HUES64 (cell line): Measurements from ENCODE around the gene C16orf96.

ENCODE experiments used
- H3K27ac ChIP-seq: 2 replicates; pipeline ENCODE4 v1.7.0; 2013; ENCODE audit warnings: low read depth, low read length, inconsistent platforms
- H3K27me3 ChIP-seq: 2 replicates; pipeline ENCODE4 v1.6.1; 2013; ENCODE audit warnings: mild to moderate bottlenecking, low read length; ENCODE audit not compliant: insufficient read depth
- H3K36me3 ChIP-seq: 2 replicates; pipeline ENCODE4 v1.6.1; 2013; ENCODE audit warnings: mild to moderate bottlenecking, low read length; ENCODE audit not compliant: insufficient read depth
- H3K4me1 ChIP-seq: 2 replicates; pipeline ENCODE4 v1.6.1; 2013; ENCODE audit warnings: mild to moderate bottlenecking, low read length, moderate library complexity; ENCODE audit not compliant: insufficient read depth
- H3K4me3 ChIP-seq: 2 replicates; pipeline ENCODE4 v1.5.1; 2013; ENCODE audit warnings: mild to moderate bottlenecking, low read length, moderate library complexity
- H3K9ac ChIP-seq: 2 replicates; pipeline ENCODE4 v1.6.1; 2013; ENCODE audit warnings: mild to moderate bottlenecking, low read depth, low read length
- H3K9me3 ChIP-seq: 2 replicates; pipeline ENCODE4 v1.6.1; 2013; ENCODE audit warnings: low read depth, low read length; ENCODE audit not compliant: insufficient read depth
- WGBS: fragments of 150-250, 120-280 bp; methylation state at CpG from one replicate; pipeline ENCODE4 v1.1.7; 2013; ENCODE audit warnings: missing lambda C conversion rate; 5-methylcytosine and 5-hydroxymethylcytosine counted together

The C16orf96 gene

GRCh38 chr16:4588961-4589360, 32.8 kb downstream of the C16orf96 start:
- Histone ChIP-seq H3K27ac (no peak overlapping the region), H3K4me3 (no peak overlapping the region), H3K4me1 (peaks cover 12% of the 10 kb centered on the region), H3K9ac (no peak overlapping the region), H3K27me3 (no peaks in the 10 kb centered on the region), H3K9me3 (peaks cover 8% of the 10 kb centered on the region; the same call in 1 of the 2 replicates), H3K36me3 (no peaks in the 10 kb centered on the region)
- 100% methylated on average over 6 of the region's 6 CpGs for WGBS

- H3K4me1 ChIP-seq = peaks cover 12% of the 10 kb centered on the region
- no peak overlapping the region for H3K27ac ChIP-seq
- H3K9me3 ChIP-seq = peaks cover 8% of the 10 kb centered on the region; the same call in 1 of the 2 replicates
- H3K4me3 ChIP-seq = no peak overlapping the region
- WGBS = 84% methylated on average over 4 of the region's 6 CpGs
- no peak overlapping the region for H3K9ac ChIP-seq
- no peaks in the 10 kb centered on the region for H3K36me3 ChIP-seq
- no peaks in the 10 kb centered on the region for H3K27me3 ChIP-seq
These were observed 35.1 kb downstream of the C16orf96 start for GRCh38 chr16:4591191-4591590.

DNA sequence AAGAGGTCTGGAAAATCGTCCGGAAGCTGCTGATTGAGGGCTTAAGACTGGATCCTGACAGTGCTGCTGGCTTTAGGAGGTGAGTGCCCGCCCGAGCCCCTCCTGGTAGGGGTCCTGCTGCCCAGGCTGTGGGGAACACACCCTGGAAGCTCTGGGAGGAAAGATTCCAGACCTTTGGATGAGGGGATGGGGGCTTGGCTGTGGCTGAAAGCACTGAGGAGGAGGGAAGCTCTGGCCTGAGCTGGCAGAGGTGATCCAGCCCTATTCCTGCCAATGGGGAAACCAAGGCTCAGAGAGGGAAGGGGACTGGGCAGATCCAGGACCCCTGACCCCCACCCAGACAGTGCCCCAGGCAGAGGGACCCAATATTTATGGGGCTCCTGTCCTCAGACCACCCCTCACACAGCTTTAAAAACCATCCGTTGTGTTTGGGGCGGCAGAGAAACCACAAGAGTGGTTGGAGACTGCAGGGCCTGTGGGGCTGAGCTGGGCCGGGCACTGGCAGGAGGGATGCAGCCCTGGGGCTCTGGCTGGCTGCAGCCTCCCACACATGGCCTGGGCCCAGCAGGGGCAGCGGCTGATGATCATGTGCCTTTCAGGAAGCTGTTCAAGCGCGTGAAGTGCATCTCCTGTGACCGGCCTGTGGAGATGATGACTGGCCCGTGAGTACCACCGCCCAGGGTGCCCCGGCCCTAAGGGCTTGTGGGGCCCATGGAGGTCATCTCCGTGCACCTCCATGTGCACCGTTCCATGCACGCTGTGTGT, 35.7 kb downstream of the C16orf96 start:
- Histone ChIP-seq H3K9ac (no peak overlapping the region), H3K9me3 (peaks cover 8% of the 10 kb centered on the region; the same call in 1 of the 2 replicates), H3K4me1 (peaks cover 12% of the 10 kb centered on the region), H3K36me3 (no peaks in the 10 kb centered on the region), H3K27me3 (no peaks in the 10 kb centered on the region), H3K4me3 (no peak overlapping the region), H3K27ac (no peak overlapping the region)
- WGBS = 94% methylated on average over 17 of the region's 17 CpGs

DNA sequence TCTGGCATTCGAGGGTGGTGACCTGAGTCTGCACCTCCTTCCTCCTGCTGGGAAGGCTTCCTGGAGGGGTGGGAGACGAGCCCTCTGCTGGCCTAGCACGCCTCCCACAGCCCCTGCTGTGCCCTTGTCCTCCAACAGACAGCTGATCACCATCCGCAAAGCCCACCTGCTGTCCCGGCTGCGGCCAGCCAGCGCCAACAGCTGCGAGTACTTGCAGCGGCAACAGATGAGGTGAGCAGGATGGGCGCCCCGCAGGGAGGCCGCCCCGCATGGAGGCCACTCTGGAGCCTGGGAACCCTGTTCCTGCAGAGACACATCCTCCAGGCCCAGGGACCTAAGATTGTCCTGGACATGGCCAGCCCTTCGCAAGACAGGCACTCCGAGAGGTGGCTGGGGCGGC, 36.9 kb downstream of the C16orf96 start:
- Histone ChIP-seq H3K4me3 (no peak overlapping the region), H3K9me3 (peaks cover 7% of the 10 kb centered on the region; the same call in 1 of the 2 replicates), H3K27me3 (no peaks in the 10 kb centered on the region), H3K36me3 (no peaks in the 10 kb centered on the region), H3K9ac (no peak overlapping the region), H3K4me1 (peaks cover 12% of the 10 kb centered on the region), H3K27ac (peak overlapping the region; percentile 3; the same call in 1 of the 2 replicates)
- WGBS = 19% methylated on average over 16 of the region's 16 CpGs

DNA sequence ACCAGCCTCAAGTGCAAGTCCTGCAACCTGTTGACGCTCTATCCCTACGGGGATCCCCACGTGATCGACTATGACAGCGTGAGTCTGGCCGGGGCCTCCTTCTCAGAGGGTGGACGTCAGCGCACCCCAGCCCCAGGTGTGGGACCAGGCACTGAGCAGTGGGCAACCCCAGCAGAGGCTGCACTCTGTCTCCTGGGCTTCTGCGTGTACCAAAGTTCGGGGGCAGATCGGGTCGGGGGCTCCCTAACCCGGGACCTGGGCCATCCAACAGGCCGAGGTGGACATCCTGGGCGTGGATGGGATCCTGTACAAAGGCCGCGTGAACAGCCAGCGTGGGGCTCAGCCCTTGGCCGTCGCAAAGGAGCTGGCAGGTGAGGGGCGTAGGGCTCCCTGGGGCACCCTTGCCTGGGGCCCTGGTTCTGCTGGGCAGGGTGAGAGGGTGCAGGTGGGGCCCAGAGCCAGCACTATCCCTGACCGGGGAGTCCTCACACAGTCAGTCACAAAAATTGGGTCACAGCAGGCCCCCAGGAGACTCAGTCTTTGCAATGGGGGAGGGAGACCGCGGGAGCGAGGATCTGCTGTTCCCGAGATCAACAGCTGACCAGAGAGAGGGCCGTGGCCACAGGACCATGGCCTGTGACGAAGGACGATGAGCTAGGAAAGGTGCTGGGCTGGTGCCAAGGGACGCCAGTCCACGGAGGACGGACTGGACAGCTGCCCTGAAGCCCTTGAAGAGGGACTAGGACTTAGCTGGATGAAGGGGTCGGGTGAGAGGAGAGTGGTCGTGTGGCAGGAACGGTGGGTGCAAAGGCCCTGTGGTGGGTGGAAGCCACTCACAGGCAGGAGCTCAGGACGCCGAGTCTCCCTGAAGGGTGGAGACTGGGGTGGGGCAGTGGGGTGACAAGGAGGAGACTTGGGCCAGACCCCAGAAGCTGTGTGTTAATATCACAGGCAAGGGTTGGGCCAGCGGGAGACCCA, 38.6 kb downstream of the C16orf96 start:
- Histone ChIP-seq H3K36me3 (no peaks in the 10 kb centered on the region), H3K27ac (no peak overlapping the region), H3K4me3 (no peak overlapping the region), H3K9me3 (no peaks in the 10 kb centered on the region), H3K27me3 (no peaks in the 10 kb centered on the region), H3K4me1 (peaks cover 12% of the 10 kb centered on the region), H3K9ac (no peak overlapping the region)
- 95% methylated on average over 38 of the region's 38 CpGs for WGBS

- WGBS = 88% methylated on average over 9 of the region's 9 CpGs
- Histone ChIP-seq H3K27ac (no peak overlapping the region), H3K9ac (no peak overlapping the region)
These were observed 41.0 kb downstream of the C16orf96 start for GRCh38 chr16:4597174-4597573.

GRCh38 chr16:4599037-4599436, 42.9 kb downstream of the C16orf96 start:
- H3K27me3 ChIP-seq = no peaks in the 10 kb centered on the region
- 89% methylated on average over 10 of the region's 10 CpGs for WGBS
- no peaks in the 10 kb centered on the region for H3K9me3 ChIP-seq
- peaks cover 3% of the 10 kb centered on the region; the same call in 1 of the 2 replicates for H3K4me1 ChIP-seq
- H3K36me3 ChIP-seq = no peaks in the 10 kb centered on the region
- H3K27ac ChIP-seq = no peak overlapping the region
- H3K4me3 ChIP-seq = no peak overlapping the region
- H3K9ac ChIP-seq = no peak overlapping the region

More at GRCh38 chr16:4597174-4597573, 41.0 kb downstream of the C16orf96 start:
- no peak overlapping the region for H3K4me3 ChIP-seq
- H3K27me3 ChIP-seq = no peaks in the 10 kb centered on the region
- peaks cover 12% of the 10 kb centered on the region for H3K4me1 ChIP-seq
- no peaks in the 10 kb centered on the region for H3K9me3 ChIP-seq
- H3K36me3 ChIP-seq = no peaks in the 10 kb centered on the region

GRCh38 chr16:4599545-4599944, 43.4 kb downstream of the C16orf96 start:
- no peaks in the 10 kb centered on the region for H3K9me3 ChIP-seq
- H3K9ac ChIP-seq = no peak overlapping the region
- no peak overlapping the region for H3K27ac ChIP-seq
- H3K27me3 ChIP-seq = no peaks in the 10 kb centered on the region
- H3K36me3 ChIP-seq = no peaks in the 10 kb centered on the region
- no peak overlapping the region for H3K4me3 ChIP-seq
- 92% methylated on average over 8 of the region's 8 CpGs for WGBS
- H3K4me1 ChIP-seq = peaks cover 3% of the 10 kb centered on the region; the same call in 1 of the 2 replicates

DNA sequence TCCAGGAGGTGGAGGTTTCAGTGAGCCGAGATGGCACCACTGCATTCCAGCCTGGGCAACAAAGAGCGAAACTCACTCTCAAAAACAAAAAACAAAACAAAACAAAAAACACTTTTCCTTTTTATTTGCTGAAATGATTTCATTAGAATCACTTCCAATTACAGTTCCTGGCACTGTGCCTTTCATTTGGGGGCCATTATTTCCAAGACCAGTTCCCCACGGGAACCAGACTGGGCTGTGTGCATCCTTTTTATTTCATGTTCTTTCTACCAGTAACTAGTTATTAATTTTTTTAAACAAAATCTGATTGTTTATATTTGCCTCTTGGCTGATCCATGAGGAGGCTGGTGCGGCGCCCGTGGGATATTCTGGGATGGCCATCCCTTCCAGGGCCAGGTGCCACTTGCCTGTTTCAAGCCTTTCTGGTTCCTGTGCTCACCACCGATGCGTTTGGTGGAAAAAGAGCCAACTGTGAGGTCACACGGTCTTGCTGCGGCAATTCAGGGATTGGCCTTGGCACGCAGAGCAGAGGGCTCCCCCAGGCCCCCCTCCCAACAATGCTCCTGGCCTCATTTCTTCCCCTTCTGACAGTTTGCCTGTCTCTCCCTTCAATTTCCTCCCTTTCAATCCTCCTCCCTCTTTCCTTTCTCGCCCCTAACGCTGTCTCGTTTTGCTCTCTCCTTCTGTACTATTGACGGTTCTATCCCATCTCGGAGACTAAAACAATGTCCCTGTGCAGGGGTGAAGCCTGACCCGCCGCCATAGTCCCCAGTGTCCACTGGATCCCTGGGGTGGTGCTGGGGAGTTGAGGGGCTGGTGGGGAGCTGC, 45.1 kb downstream of the C16orf96 start:
- WGBS = 85% methylated on average over 18 of the region's 18 CpGs
- Histone ChIP-seq H3K27me3 (no peaks in the 10 kb centered on the region), H3K27ac (no peak overlapping the region), H3K4me3 (no peak overlapping the region), H3K4me1 (peaks cover 3% of the 10 kb centered on the region; the same call in 1 of the 2 replicates), H3K36me3 (no peaks in the 10 kb centered on the region), H3K9me3 (no peaks in the 10 kb centered on the region), H3K9ac (no peak overlapping the region)

DNA sequence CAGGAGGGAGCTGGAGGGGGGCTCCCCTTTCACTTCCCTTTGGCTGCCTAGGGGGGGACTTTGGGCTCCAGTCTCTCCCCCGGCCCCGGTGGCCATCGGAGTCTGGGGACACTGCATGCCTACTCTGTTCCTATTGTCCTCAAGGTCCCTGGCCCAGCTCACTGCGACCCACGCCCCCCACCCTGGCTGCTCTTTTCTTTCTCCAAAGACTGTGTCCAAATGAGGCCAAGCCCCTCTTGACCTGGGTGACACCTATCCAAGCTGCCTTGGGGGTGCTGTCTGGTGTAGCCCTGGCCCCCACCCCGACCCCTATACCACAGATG, 45.7 kb downstream of the C16orf96 start:
- 86% methylated on average over 6 of the region's 6 CpGs for WGBS
- Histone ChIP-seq H3K4me3 (no peak overlapping the region), H3K4me1 (peaks cover 3% of the 10 kb centered on the region; the same call in 1 of the 2 replicates), H3K27ac (no peak overlapping the region), H3K9me3 (no peaks in the 10 kb centered on the region), H3K9ac (no peak overlapping the region), H3K27me3 (no peaks in the 10 kb centered on the region), H3K36me3 (no peaks in the 10 kb centered on the region)
